ENCODE results near the gene MYO7B. TPM values are rescaled to one million over a fixed set of nuclear protein-coding genes. Genes with fewer than 3 reads are reported as not detected.
A peak's percentile ranks its signal among the peaks of the same experiment; 100 is the strongest.

The MYO7B gene
- total RNA-seq, 4 donors from 2014 or later: 0.07 to 0.83 (median 0.51) TPM; not detected in 1

- in situ Hi-C loops (cut with MboI; ENCODE audit: low sequenced_read_pairs in 4 of 4): no loop called here
- TF ChIP-seq CTCF (IDR thresholded peaks at IDR 0.05 in 4 of 5, conservative IDR thresholded peaks at IDR 0.05 in 1 of 5) (no peak), POLR2A (IDR thresholded peaks at IDR 0.05) (no peak)
- Histone ChIP-seq H3K4me3 (no peak overlapping the region), H3K9me3 (no peaks in the 10 kb centered on the region), H3K27me3 (no peaks in the 10 kb centered on the region), H3K27ac (peak overlapping the region; percentile 52 to 79 (median 72)), H3K36me3 (no peaks in the 10 kb centered on the region), H3K4me1 (peaks cover 21 to 29% of the 10 kb centered on the region in 2 donors)
- peak in 1 of 2 donors; percentile 8 for DNase-seq
- no peak for ATAC-seq
- intact Hi-C loops (cut with DNase I; ENCODE audit: low total_unique reads): no loop called here
These were observed 125.7 kb downstream of the MYO7B start for GRCh38 chr2:127661072-127661649.

GRCh38 chr2:127661949-127662510 is 126.5 kb downstream of the MYO7B start:
- DNase-seq: peak in 1 of 2 donors; percentile 24
- in situ Hi-C loops (cut with MboI; ENCODE audit: low sequenced_read_pairs in 4 of 4): no loop called here
- no peak overlapping the region for H3K4me3 ChIP-seq

GRCh38 chr2:127662937-127663565 is 127.6 kb downstream of the MYO7B start:
- in situ Hi-C loops (cut with MboI; ENCODE audit: low sequenced_read_pairs in 4 of 4): no loop called here
- peaks cover 12 to 25% of the 10 kb centered on the region in 2 donors for H3K4me1 ChIP-seq
- H3K27ac ChIP-seq: peak overlapping the region; percentile 44 to 67 (median 64)
- no peaks in the 10 kb centered on the region for H3K9me3 ChIP-seq
- H3K36me3 ChIP-seq: no peaks in the 10 kb centered on the region
- no peak for DNase-seq
- no peak for ATAC-seq
- H3K4me3 ChIP-seq: peak overlapping the region in 1 of 4 donors; percentile 53
- H3K27me3 ChIP-seq: no peaks in the 10 kb centered on the region
- intact Hi-C loops (cut with DNase I; ENCODE audit: low total_unique reads): no loop called here
- no peak for TF ChIP-seq POLR2A (IDR thresholded peaks at IDR 0.05)
- no peak for TF ChIP-seq CTCF (IDR thresholded peaks at IDR 0.05 in 4 of 5, conservative IDR thresholded peaks at IDR 0.05 in 1 of 5)

More at GRCh38 chr2:127661949-127662510, 126.5 kb downstream of the MYO7B start:
- peaks cover 16 to 26% of the 10 kb centered on the region in 2 donors for H3K4me1 ChIP-seq
- TF ChIP-seq CTCF (IDR thresholded peaks at IDR 0.05 in 4 of 5, conservative IDR thresholded peaks at IDR 0.05 in 1 of 5) (peak in 1 of 5 experiments; percentile 11), POLR2A (IDR thresholded peaks at IDR 0.05) (no peak)
- H3K27ac ChIP-seq: peak overlapping the region; percentile 52 to 79 (median 72)
- peak; percentile 31 to 35 for ATAC-seq
- no peaks in the 10 kb centered on the region for H3K36me3 ChIP-seq
- H3K9me3 ChIP-seq: no peaks in the 10 kb centered on the region
- intact Hi-C loops (cut with DNase I; ENCODE audit: low total_unique reads): no loop called here
- no peaks in the 10 kb centered on the region for H3K27me3 ChIP-seq

GRCh38 chr2:127663566-127664064 is 128.1 kb downstream of the MYO7B start:
- no peak for TF ChIP-seq CTCF (IDR thresholded peaks at IDR 0.05 in 4 of 5, conservative IDR thresholded peaks at IDR 0.05 in 1 of 5)
- no peak for TF ChIP-seq POLR2A (IDR thresholded peaks at IDR 0.05)
- peak overlapping the region; percentile 46 to 54 (median 54) for H3K4me3 ChIP-seq
- no peaks in the 10 kb centered on the region for H3K9me3 ChIP-seq
- intact Hi-C loops (cut with DNase I; ENCODE audit: low total_unique reads) (no loop called here), in situ Hi-C loops (cut with MboI; ENCODE audit: low sequenced_read_pairs in 4 of 4) (no loop called here)
- DNase-seq (no peak), ATAC-seq (no peak)
- peaks cover 12 to 25% of the 10 kb centered on the region in 2 donors for H3K4me1 ChIP-seq
- peak overlapping the region; percentile 44 to 67 (median 64) for H3K27ac ChIP-seq
- no peaks in the 10 kb centered on the region for H3K27me3 ChIP-seq
- no peaks in the 10 kb centered on the region for H3K36me3 ChIP-seq
